K562 (cell line): ENCODE results near the gene ACER3. TPM values are rescaled to one million over a fixed set of nuclear protein-coding genes. Genes with fewer than 3 reads are reported as not detected.

Experiments used
- ATAC-seq: fragments of 200-7000 bp; cut with Tn5 transposase; 3 replicates; pipeline ENCODE4 v1.9.1; 2020; ENCODE audit warnings: moderate library complexity
- BruUV-seq: library from RNA; stranded (reverse); fragments of 400-500 nt; replicated peaks from 2 replicates; lab custom pipeline; 2021; lab: Mats Ljungman, UMichigan
- CTCF ChIA-PET: fragments of 300-600 bp; formaldehyde crosslinking; extraction: SDS; loops from one replicate; lab custom pipeline; 2021; ENCODE audit warnings: low intra/inter-chr PET ratio; lab: Yijun Ruan, JAX
- POLR2A ChIA-PET: fragments of 300-600, 350-650 bp; sonication (Branson Sonifier 250); formaldehyde crosslinking; extraction: SDS; loops from one replicate; lab custom pipeline; 2021; ENCODE audit warnings: antibody characterized with exemption, inconsistent platforms; lab: Yijun Ruan, JAX
- DNase-seq, 4 experiments: peaks; one replicate each; pipeline versions ENCODE4 v3.0.0 to v3.0.0-alpha.2; 2011 to 2018; ENCODE audit warnings: low spot score in 3 of 4, mixed read lengths in 3 of 4; ENCODE audit errors: extremely low read depth in 1 of 4
- FAIRE-seq: peaks from 2 replicates; lab custom pipeline; 2011; peaks lifted over from hg19 to GRCh38; lab: Jason Lieb, UNC
- H2AFZ ChIP-seq: 2 replicates; pipeline ENCODE4 v1.6.0; 2011; ENCODE audit warnings: low read depth, low read length, control low read depth, inconsistent platforms
- H3K27ac ChIP-seq: fragments of 200-600 bp; 3 replicates; pipeline ENCODE4 v1.8.0; 2011; ENCODE audit warnings: low read depth, mild to moderate bottlenecking, control low read depth, inconsistent platforms, low read length, moderate library complexity, mixed read lengths; ENCODE audit errors: extremely low read depth
- H3K27me3 ChIP-seq, 2 experiments: fragments of 300-600 bp in 1 of 2; 2 replicates in 1 of 2; 3 replicates in 1 of 2; pipeline versions ENCODE4 v1.6.0 to v1.8.0; 2011; ENCODE audit warnings: inconsistent platforms in 2 of 2, low read length in 2 of 2, mild to moderate bottlenecking in 1 of 2, mixed read lengths in 1 of 2, moderate library complexity in 1 of 2; ENCODE audit not compliant: control insufficient read depth in 2 of 2, insufficient read depth in 2 of 2
- H3K36me3 ChIP-seq: fragments of 300-600 bp; 3 replicates; pipeline ENCODE4 v1.8.0; 2011; ENCODE audit warnings: mild to moderate bottlenecking, low read length, inconsistent platforms; ENCODE audit not compliant: control insufficient read depth, insufficient read depth
- H3K4me1 ChIP-seq, 2 experiments: fragments of 200-600 bp in 1 of 2; replicated peaks in 1 of 2; 2 replicates in 1 of 2; 3 replicates in 1 of 2; pipeline versions ENCODE4 v1.5.1 to v1.8.0; 2011; ENCODE audit warnings: inconsistent platforms in 2 of 2, low read length in 2 of 2, mild to moderate bottlenecking in 1 of 2, mixed read lengths in 1 of 2, moderate library complexity in 1 of 2; ENCODE audit not compliant: control insufficient read depth in 2 of 2, insufficient read depth in 2 of 2
- H3K4me2 ChIP-seq: 2 replicates; pipeline ENCODE4 v1.6.1; 2011; ENCODE audit warnings: low read length, control low read depth, inconsistent platforms, mixed read lengths; ENCODE audit not compliant: insufficient read depth
- H3K4me3 ChIP-seq: fragments of 200-600 bp; sonication (generic), shearing (Covaris generic); 2 replicates; pipeline ENCODE4 v1.5.1; 2016; ENCODE audit warnings: control low read depth, inconsistent platforms
- H3K79me2 ChIP-seq: fragments of 200-600 bp; 3 replicates; pipeline ENCODE4 v1.8.0; 2011; ENCODE audit warnings: low read length, inconsistent platforms; ENCODE audit not compliant: control insufficient read depth, insufficient read depth
- H3K9ac ChIP-seq, 2 experiments: 2 replicates each; pipeline versions ENCODE4 v1.6.0 to v1.6.1; 2011; ENCODE audit warnings: low read depth in 2 of 2, low read length in 2 of 2, control low read depth in 1 of 2, inconsistent platforms in 1 of 2, mild to moderate bottlenecking in 1 of 2, mixed read lengths in 1 of 2; ENCODE audit not compliant: insufficient read depth in 1 of 2
- H3K9me1 ChIP-seq: one replicate; pipeline ENCODE4 v1.6.0; 2011; ENCODE audit warnings: inconsistent platforms, mild to moderate bottlenecking, low read length, moderate library complexity; ENCODE audit not compliant: control insufficient read depth, insufficient read depth
- H3K9me3 ChIP-seq: replicated peaks from 2 replicates; pipeline ENCODE4 v1.5.1; 2011; ENCODE audit warnings: low read depth, low read length, inconsistent platforms; ENCODE audit not compliant: control insufficient read depth, insufficient read depth
- H4K20me1 ChIP-seq: replicated peaks from 2 replicates; pipeline ENCODE4 v1.6.1; 2011; ENCODE audit warnings: low read length, inconsistent platforms, mixed read lengths; ENCODE audit not compliant: control insufficient read depth, insufficient read depth
- CCNT2 ChIP-seq: IDR thresholded peaks from 2 replicates; pipeline ENCODE4 v1.6.1; 2011; ENCODE audit warnings: borderline replicate concordance, low read depth, mild to moderate bottlenecking, moderate library complexity, mixed read lengths, low read length; ENCODE audit not compliant: insufficient read length; ENCODE audit errors: extremely low read depth
- DACH1 ChIP-seq: fragments of 450-650 bp; IDR thresholded peaks from 2 replicates; pipeline ENCODE4 v1.6.1; 2018; ENCODE audit not compliant: partially characterized antibody
- FOXM1 ChIP-seq, 2 experiments: fragments of 450-650 bp in 1 of 2; sonication (generic) in 1 of 2; formaldehyde crosslinking in 1 of 2; IDR thresholded peaks; 2 replicates each; pipeline versions ENCODE4 v1.6.1 to v1.9.0; 2017 to 2022; ENCODE audit warnings: low read depth in 2 of 2, mild to moderate bottlenecking in 2 of 2, missing genetic modification reagents in 1 of 2, moderate library complexity in 1 of 2
- JUN ChIP-seq, 2 experiments: sonication (generic) in 1 of 2; formaldehyde crosslinking in 1 of 2; IDR thresholded peaks; 2 replicates each; pipeline versions ENCODE4 v1.6.1 to v1.8.0; 2012 to 2022; ENCODE audit warnings: borderline replicate concordance in 2 of 2, mild to moderate bottlenecking in 2 of 2, improper control_type of control experiment in 1 of 2, low read depth in 1 of 2, low read length in 1 of 2, missing genetic modification reagents in 1 of 2
- L3MBTL2 ChIP-seq: fragments of 450-650 bp; IDR thresholded peaks from 2 replicates; pipeline ENCODE4 v1.6.1; 2016; ENCODE audit warnings: mild to moderate bottlenecking, moderate library complexity
- RBFOX2 ChIP-seq: fragments of 200-400 bp; formaldehyde crosslinking; IDR thresholded peaks from 2 replicates; pipeline ENCODE4 v1.6.1; 2017; ENCODE audit warnings: low read depth, mild to moderate bottlenecking, low read length, moderate library complexity
- SAP30 ChIP-seq: fragments of 200-600 bp; sonication (generic); IDR thresholded peaks from 2 replicates; pipeline ENCODE4 v1.6.1; 2012; ENCODE audit warnings: borderline replicate concordance, low read depth, mild to moderate bottlenecking, moderate library complexity, low read length, control low read depth, inconsistent platforms; ENCODE audit not compliant: insufficient read depth, poor library complexity, severe bottlenecking
- TCF7L2 ChIP-seq: fragments of 150-350 bp; IDR thresholded peaks from 2 replicates; pipeline ENCODE4 v1.6.1; 2016; ENCODE audit warnings: low read depth, mild to moderate bottlenecking, low read length, moderate library complexity
- ZBTB1 ChIP-seq: sonication (generic); formaldehyde crosslinking; IDR thresholded peaks from 2 replicates; pipeline ENCODE4 v1.8.1; 2023; ENCODE audit warnings: missing genetic modification reagents, low read depth, mild to moderate bottlenecking, borderline replicate concordance
- ZBTB7A ChIP-seq: IDR thresholded peaks from 2 replicates; pipeline ENCODE4 v1.6.1; 2011; ENCODE audit warnings: low read depth, mild to moderate bottlenecking, low read length, moderate library complexity, borderline replicate concordance; ENCODE audit not compliant: control insufficient read depth
- ZNF224 ChIP-seq: sonication (generic); formaldehyde crosslinking; IDR thresholded peaks from 2 replicates; pipeline ENCODE4 v1.8.0; 2022; ENCODE audit warnings: mild to moderate bottlenecking, missing genetic modification reagents
- ZNF586 ChIP-seq: fragments of 450-650 bp; formaldehyde crosslinking; conservative IDR thresholded peaks from 2 replicates; pipeline ENCODE4 v1.4.0; 2020; ENCODE audit warnings: mild to moderate bottlenecking, moderate library complexity
- WGBS: fragments of 100-300 bp; shearing (Covaris generic); methylation state at CpG from one replicate; pipeline ENCODE4 v1.1.6; 2016; ENCODE audit warnings: low coverage, mixed read lengths; ENCODE audit not compliant: insufficient coverage; ENCODE audit errors: missing lambda C conversion rate; 5-methylcytosine and 5-hydroxymethylcytosine counted together
- in situ Hi-C: fragments of 300-500 bp; cut with MboI; formaldehyde crosslinking; loops from 4 replicates; pipeline ENCODE4 v1.15.0; 2018; ENCODE audit warnings: inconsistent platforms, mixed read lengths
- intact Hi-C: fragments of 100-400 bp; cut with micrococcal nuclease; formaldehyde crosslinking; loops from 2 replicates; pipeline ENCODE4 v1.14.2; 2022
- polyA plus RNA-seq, 8 experiments: library from polyadenylated mRNA; depleted of rRNA in 4 of 8; stranded (reverse) in 5 of 8; unstranded in 3 of 8; fragments of >200 nt; fragmentation: Nextera tagmentation in 2 of 8; fragmentation: Illumina TruSeq in 1 of 8; extraction: Ambion mirVana in 2 of 8; extraction: Trizol in 1 of 8; gene quantifications; 2 replicates each; pipeline versions ENCODE4 v1.2.1 to v1.2.3, GENCODE V29; 2011 to 2014; ENCODE audit warnings: inconsistent platforms in 1 of 8, missing spikeins in 1 of 8
- total RNA-seq, 7 experiments: library from RNA; depleted of rRNA in 6 of 7; stranded (reverse); fragments of >200 nt in 6 of 7; fragmentation: Illumina TruSeq in 2 of 7; extraction: Trizol in 2 of 7; gene quantifications; 2 replicates each; pipeline versions ENCODE4 v1.2.1 to v1.2.3, GENCODE V29; 2011 to 2021; ENCODE audit warnings: low replicate concordance in 1 of 7
- TF ChIP-seq, protein P1 (sequence below), 2 experiments: IDR thresholded peaks; 2 replicates each; pipeline ENCODE4 v1.6.1; 2012; ENCODE audit warnings: improper control_type of control experiment in 2 of 2, low read depth in 2 of 2, low read length in 2 of 2, borderline replicate concordance in 1 of 2
- TF ChIP-seq, protein P2 (sequence below): fragments of 200-800 bp; sonication (Bioruptor generic); IDR thresholded peaks from 2 replicates; pipeline ENCODE4 v1.6.1; 2017; ENCODE audit warnings: missing genetic modification characterization, missing compliant biosample characterization

Gene ACER3
- total and polyA plus RNA-seq, 9 of the 15 experiments (the other 6 are each of a cell fraction or from before 2014, with no cell fraction given), result 2.0 to 23.8 (median 9.5) TPM

DNA sequence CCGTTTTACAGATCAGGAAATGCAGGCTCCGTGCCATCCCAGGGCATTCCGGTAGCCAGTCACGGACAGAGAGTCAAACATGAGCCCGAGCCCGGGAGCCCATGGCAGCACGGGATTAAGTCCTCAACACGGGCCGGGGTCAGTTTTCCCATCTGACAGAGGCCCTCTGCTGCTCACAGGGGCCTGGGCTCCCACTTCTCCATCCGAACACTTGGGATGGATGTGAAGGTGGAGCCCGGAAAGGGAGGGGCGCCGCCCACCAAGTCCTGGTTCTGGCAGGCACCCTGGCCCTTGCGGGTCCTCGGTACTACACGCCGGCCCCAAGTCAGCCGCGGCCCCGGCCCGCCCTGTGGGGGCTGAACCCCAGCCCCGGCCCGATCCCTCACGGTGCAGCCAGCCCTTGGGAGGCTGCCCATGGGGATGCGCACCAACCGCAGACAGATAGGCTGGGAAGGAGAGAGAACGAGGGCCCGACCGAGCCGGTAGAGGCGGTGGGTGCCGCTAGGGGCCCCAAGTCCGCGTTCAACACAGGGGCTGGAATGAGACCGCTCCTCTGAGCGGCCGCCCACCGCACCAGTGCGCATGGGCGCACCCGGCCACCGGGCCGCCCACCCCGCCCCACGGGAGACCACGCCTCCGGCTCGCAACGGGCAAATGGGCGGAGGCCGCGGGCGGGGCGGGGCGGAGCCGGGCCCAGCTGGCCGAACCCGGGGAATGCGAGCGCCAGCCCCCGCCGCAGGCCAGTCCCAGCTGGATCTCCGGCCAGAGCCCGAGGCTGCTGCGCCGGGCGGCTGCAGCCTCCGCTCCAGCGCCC is 205.7 kb downstream of the ACER3 start, which contains the start of gene CAPN5:
TSS of gene CAPN5 (plus strand) at position 743 of the 814 bp plus-strand sequence. CDS start 17,916 bp downstream, outside the sequence.
- in situ Hi-C loops, result no loop called here
- peak; percentile 84 for FAIRE-seq
- H3K27ac ChIP-seq, result no peak within 1 kb of the TSS
- no peaks in the 10 kb centered on the region for H3K36me3 ChIP-seq
- peaks cover 4 to 22% of the 10 kb centered on the region in 2 experiments; a peak in 4 of 5 replicates for H3K4me1 ChIP-seq
- H3K4me2 ChIP-seq, result peak within 1 kb of the TSS; percentile 66
- peak within 1 kb of the TSS; percentile 78 for H2AFZ ChIP-seq
- no peaks in the 10 kb centered on the region; the same call in 1 of the 2 replicates for H3K9me3 ChIP-seq
- ATAC-seq, result peak; percentile 97
- peak within 1 kb of the TSS in 1 of 2 experiments; percentile 86; a peak in 2 of 4 replicates for H3K9ac ChIP-seq
- peaks cover 6% of the 10 kb centered on the region; the same call in 1 of the 2 replicates for H4K20me1 ChIP-seq
- H3K9me1 ChIP-seq, result no peaks in the 10 kb centered on the region
- no TSS peak for BruUV-seq
- ChIA-PET POLR2A (interaction anchor here (0.6 to 1.0 kb wide), 4 partner anchors 7 to 94 kb away, joined by 3 to 4 read pairs (median 3); partner anchors contain the start of gene MYO7A), CTCF (interaction anchor here (1.0 to 1.5 kb wide), 2 partner anchors 18 to 21 kb away, joined by 4 to 5 read pairs; no protein-coding TSS in a partner anchor)
- intact Hi-C loops, result no loop called here
- 13% methylated on average over 40 of the region's 69 CpGs for WGBS
- DNase-seq, result peak; percentile 91 to 99 (median 98)
- peaks cover 4 to 40% of the 10 kb centered on the region in 2 experiments for H3K27me3 ChIP-seq
- no peaks in the 10 kb centered on the region for H3K79me2 ChIP-seq
- peak within 1 kb of the TSS; percentile 54 for H3K4me3 ChIP-seq
- TF ChIP-seq, protein P1, sequence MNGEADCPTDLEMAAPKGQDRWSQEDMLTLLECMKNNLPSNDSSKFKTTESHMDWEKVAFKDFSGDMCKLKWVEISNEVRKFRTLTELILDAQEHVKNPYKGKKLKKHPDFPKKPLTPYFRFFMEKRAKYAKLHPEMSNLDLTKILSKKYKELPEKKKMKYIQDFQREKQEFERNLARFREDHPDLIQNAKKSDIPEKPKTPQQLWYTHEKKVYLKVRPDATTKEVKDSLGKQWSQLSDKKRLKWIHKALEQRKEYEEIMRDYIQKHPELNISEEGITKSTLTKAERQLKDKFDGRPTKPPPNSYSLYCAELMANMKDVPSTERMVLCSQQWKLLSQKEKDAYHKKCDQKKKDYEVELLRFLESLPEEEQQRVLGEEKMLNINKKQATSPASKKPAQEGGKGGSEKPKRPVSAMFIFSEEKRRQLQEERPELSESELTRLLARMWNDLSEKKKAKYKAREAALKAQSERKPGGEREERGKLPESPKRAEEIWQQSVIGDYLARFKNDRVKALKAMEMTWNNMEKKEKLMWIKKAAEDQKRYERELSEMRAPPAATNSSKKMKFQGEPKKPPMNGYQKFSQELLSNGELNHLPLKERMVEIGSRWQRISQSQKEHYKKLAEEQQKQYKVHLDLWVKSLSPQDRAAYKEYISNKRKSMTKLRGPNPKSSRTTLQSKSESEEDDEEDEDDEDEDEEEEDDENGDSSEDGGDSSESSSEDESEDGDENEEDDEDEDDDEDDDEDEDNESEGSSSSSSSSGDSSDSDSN (IDR thresholded peaks at IDR 0.05; ENCODE audit: borderline replicate concordance in 1 of 2, low read depth in 2 of 2, low read length in 2 of 2), result peak; percentile 37 to 88; a peak in 2 of 4 replicates
- TF ChIP-seq FOXM1 (IDR thresholded peaks at IDR 0.05; ENCODE audit: low read depth) (no peak), FOXM1 (CRISPR knock-in tag; IDR thresholded peaks at IDR 0.05; ENCODE audit: low read depth) (peak; percentile 66; the same call in 1 of the 2 replicates), ZNF586 (CRISPR knock-in tag) (no peak), SAP30 (peak; percentile 76), L3MBTL2 (peak; percentile 34; the same call in 1 of the 2 replicates), JUN (IDR thresholded peaks at IDR 0.05; ENCODE audit: borderline replicate concordance, low read depth, low read length) (no peak), JUN (CRISPR knock-in tag; IDR thresholded peaks at IDR 0.05; ENCODE audit: borderline replicate concordance) (no peak), CCNT2 (peak; percentile 90), TCF7L2 (no peak), ZBTB1 (no peak; the same call in 1 of the 2 replicates), RBFOX2 (peak; percentile 58), ZBTB7A (peak; percentile 54; the same call in 1 of the 2 replicates), DACH1 (peak; percentile 7), ZNF224 (CRISPR knock-in tag) (no peak)
- TF ChIP-seq, protein P2, sequence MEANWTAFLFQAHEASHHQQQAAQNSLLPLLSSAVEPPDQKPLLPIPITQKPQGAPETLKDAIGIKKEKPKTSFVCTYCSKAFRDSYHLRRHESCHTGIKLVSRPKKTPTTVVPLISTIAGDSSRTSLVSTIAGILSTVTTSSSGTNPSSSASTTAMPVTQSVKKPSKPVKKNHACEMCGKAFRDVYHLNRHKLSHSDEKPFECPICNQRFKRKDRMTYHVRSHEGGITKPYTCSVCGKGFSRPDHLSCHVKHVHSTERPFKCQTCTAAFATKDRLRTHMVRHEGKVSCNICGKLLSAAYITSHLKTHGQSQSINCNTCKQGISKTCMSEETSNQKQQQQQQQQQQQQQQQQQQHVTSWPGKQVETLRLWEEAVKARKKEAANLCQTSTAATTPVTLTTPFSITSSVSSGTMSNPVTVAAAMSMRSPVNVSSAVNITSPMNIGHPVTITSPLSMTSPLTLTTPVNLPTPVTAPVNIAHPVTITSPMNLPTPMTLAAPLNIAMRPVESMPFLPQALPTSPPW (CRISPR knock-in tag), result peak; percentile 88; the same call in 1 of the 2 replicates
